ENCODE measurements around the gene SP1. TPM values are rescaled to one million over a fixed set of nuclear protein-coding genes. Genes with fewer than 3 reads are reported as not detected.
A peak's percentile ranks its signal among the peaks of the same experiment; 100 is the strongest.
"Not testable (repeated sequence)": the region's sequence is repeated elsewhere in the genome, so short reads cannot be mapped to it uniquely, and the experiment has no call there.

Gene SP1
- total and polyA plus RNA-seq, 8 donors, result 8.4 to 48.4 (median 30.6) TPM

DNA sequence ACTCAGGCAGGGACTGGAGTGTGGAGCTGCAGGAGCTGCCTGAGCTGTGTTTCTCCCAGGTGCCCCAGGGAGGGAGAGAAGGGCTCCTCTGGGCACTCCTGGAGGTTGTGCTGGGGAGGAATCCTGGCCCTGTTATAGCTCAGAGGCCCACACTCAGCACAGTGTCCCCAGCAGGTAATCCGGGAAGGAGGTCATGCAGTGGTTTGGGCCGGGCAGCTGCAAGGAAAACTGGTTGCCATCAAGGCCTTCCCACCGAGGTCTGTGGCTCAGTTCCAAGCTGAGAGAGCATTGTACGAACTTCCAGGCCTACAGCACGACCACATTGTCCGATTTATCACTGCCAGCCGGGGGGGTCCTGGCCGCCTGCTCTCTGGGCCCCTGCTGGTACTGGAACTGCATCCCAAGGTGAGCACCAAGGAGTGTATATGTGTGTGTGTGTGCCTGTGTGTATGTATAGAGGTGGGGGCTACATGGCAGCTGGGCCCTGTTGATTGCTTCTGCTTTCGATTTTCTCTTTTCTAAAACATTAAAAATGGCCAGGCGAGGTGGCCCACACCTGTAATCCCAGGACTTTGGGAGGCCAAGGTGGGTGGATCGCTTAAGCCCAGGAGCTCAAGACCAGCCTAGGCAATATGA is 45.7 kb downstream of the SP1 start:
- peak overlapping the region in 3 of 4 donors; percentile 52 to 69 (median 60) for H3K27ac ChIP-seq
- H3K36me3 ChIP-seq, result no peaks in the 10 kb centered on the region
- no peak for FAIRE-seq
- ATAC-seq, result peak; percentile 22 to 51 (median 34)
- TF ChIP-seq, protein P1, sequence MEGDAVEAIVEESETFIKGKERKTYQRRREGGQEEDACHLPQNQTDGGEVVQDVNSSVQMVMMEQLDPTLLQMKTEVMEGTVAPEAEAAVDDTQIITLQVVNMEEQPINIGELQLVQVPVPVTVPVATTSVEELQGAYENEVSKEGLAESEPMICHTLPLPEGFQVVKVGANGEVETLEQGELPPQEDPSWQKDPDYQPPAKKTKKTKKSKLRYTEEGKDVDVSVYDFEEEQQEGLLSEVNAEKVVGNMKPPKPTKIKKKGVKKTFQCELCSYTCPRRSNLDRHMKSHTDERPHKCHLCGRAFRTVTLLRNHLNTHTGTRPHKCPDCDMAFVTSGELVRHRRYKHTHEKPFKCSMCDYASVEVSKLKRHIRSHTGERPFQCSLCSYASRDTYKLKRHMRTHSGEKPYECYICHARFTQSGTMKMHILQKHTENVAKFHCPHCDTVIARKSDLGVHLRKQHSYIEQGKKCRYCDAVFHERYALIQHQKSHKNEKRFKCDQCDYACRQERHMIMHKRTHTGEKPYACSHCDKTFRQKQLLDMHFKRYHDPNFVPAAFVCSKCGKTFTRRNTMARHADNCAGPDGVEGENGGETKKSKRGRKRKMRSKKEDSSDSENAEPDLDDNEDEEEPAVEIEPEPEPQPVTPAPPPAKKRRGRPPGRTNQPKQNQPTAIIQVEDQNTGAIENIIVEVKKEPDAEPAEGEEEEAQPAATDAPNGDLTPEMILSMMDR (IDR thresholded peaks at IDR 0.05), result no peak
- H3K4me1 ChIP-seq, result peaks cover 7 to 22% (median 9%) of the 10 kb centered on the region in 3 donors
- peak; percentile 38 to 59 (median 42) for DNase-seq
- intact Hi-C loops (cut with DNase I), result no loop called here
- no peaks in the 10 kb centered on the region for H3K27me3 ChIP-seq
- 31 to 39% methylated on average over 11 of the region's 11 CpGs for WGBS, 2 donors
- peak overlapping the region in 2 of 4 donors; percentile 10 to 13 for H3K4me3 ChIP-seq
- H3K9me3 ChIP-seq, result no peaks in the 10 kb centered on the region

DNA sequence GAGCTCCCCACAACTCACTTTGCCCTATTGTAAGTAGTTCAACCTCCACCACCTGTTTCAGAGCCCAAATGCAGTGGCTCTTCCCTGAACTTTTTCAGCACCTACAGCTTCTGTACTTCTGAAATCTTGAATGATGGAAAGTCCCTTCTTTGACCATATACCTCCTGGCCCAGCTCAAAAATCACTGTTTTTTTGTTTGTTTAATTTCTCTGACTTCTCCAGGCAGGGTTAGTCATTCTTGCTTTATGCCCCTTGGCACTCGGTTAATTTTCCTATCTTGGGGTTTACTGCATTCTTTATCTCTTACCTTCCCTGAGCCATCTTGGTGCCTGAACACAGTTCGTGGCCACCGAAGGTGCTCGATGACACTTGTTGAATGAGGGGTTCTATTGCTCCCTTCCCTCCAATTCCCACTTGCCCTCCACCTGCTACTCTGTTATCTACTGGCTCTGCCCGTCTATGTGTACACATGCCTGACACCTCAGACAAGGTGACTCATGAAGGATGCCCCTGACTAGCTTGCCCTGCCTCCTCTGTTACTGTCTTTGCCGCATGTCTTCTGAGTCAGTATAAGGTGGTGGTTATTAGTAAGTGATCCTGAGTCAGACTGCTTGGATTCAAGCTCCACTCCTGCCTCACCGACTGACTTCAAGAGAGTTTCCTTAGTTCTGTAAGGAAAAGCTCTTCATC is 48.1 kb downstream of the SP1 start:
- Histone ChIP-seq H3K27ac (no peak overlapping the region), H3K4me1 (peaks cover 7 to 20% (median 9%) of the 10 kb centered on the region in 3 donors), H3K4me3 (no peak overlapping the region), H3K27me3 (no peaks in the 10 kb centered on the region), H3K36me3 (no peaks in the 10 kb centered on the region), H3K9me3 (no peaks in the 10 kb centered on the region)
- intact Hi-C loops (cut with DNase I), result no loop called here
- ATAC-seq (peak in 2 of 4 donors; percentile 13 to 47), FAIRE-seq (no peak), DNase-seq (peak in 1 of 6 donors; percentile 33)
- TF ChIP-seq, protein P1 (IDR thresholded peaks at IDR 0.05), result no peak
- WGBS, 2 donors, result 61 to 64% methylated on average over 7 of the region's 7 CpGs

DNA sequence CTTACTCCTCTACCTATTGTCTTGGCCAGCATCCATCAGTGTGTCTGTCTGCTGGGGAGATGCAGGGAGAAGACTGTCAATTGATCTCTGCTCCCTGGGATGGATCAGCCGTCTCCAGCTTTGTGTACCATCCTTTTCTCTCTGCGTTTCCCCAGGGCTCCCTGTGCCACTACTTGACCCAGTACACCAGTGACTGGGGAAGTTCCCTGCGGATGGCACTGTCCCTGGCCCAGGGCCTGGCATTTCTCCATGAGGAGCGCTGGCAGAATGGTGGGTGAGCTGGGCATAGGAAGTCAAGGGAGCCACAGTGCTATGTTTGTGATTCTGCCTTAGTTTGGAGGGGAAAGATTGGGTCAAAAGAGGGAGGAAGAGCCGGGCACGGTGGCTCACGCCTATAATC is 48.8 kb downstream of the SP1 start:
- intact Hi-C loops (cut with DNase I), result no loop called here
- Histone ChIP-seq H3K9me3 (no peaks in the 10 kb centered on the region), H3K36me3 (no peaks in the 10 kb centered on the region), H3K4me1 (peaks cover 7 to 20% (median 9%) of the 10 kb centered on the region in 3 donors), H3K27me3 (no peaks in the 10 kb centered on the region), H3K4me3 (no peak overlapping the region), H3K27ac (no peak overlapping the region)
- no peak for ATAC-seq
- FAIRE-seq, result no peak
- DNase-seq, result no peak
- TF ChIP-seq, protein P1 (IDR thresholded peaks at IDR 0.05), result no peak
- 89 to 92% methylated on average over 7 of the region's 7 CpGs for whole genome bisulfite sequencing, 2 donors

DNA sequence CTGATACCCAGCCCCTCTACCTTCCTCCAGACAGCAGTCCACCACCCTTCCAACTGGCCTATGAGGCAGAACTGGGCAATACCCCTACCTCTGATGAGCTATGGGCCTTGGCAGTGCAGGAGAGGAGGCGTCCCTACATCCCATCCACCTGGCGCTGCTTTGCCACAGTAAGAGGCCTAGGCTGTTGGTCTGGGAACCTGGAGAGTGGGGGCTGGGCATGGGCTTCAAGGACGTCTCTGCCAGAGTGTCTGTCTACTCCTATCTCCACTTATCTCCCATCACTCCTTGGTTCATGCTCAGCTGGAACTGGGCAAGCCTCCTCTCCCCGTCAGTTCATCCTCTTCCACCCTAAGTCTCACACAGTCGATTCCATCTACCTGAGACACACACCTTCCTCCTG is 50.1 kb downstream of the SP1 start:
- intact Hi-C loops (cut with DNase I), result no loop called here
- ATAC-seq, result no peak
- Histone ChIP-seq H3K36me3 (no peaks in the 10 kb centered on the region), H3K4me1 (peaks cover 0 to 10% (median 0%) of the 10 kb centered on the region in 3 donors), H3K9me3 (no peaks in the 10 kb centered on the region), H3K27ac (no peak overlapping the region), H3K4me3 (no peak overlapping the region), H3K27me3 (no peaks in the 10 kb centered on the region)
- no peak for FAIRE-seq
- 75 to 85% methylated on average over 5 of the region's 5 CpGs for WGBS, 2 donors
- DNase-seq, result no peak
- TF ChIP-seq, protein P1 (IDR thresholded peaks at IDR 0.05), result no peak

DNA sequence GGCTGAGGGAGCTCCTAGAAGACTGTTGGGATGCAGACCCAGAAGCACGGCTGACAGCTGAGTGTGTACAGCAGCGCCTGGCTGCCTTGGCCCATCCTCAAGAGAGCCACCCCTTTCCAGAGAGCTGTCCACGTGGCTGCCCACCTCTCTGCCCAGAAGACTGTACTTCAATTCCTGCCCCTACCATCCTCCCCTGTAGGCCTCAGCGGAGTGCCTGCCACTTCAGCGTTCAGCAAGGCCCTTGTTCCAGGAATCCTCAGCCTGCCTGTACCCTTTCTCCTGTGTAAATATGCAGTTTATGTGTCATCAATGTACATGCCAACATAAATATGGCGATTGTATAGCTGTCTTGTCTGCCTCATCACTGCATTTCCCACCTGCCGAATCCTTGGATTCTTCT is 51.2 kb downstream of the SP1 start:
- WGBS, 2 donors, result 75 to 76% methylated on average over 7 of the region's 7 CpGs
- Histone ChIP-seq H3K4me3 (no peak overlapping the region), H3K4me1 (peaks cover 0 to 3% (median 0%) of the 10 kb centered on the region in 3 donors), H3K27me3 (no peaks in the 10 kb centered on the region), H3K36me3 (no peaks in the 10 kb centered on the region), H3K27ac (no peak overlapping the region), H3K9me3 (no peaks in the 10 kb centered on the region)
- peak in 1 of 6 donors; percentile 26 for DNase-seq
- intact Hi-C loops (cut with DNase I), result no loop called here
- no peak for ATAC-seq
- TF ChIP-seq, protein P1 (IDR thresholded peaks at IDR 0.05), result no peak
- no peak for FAIRE-seq

DNA sequence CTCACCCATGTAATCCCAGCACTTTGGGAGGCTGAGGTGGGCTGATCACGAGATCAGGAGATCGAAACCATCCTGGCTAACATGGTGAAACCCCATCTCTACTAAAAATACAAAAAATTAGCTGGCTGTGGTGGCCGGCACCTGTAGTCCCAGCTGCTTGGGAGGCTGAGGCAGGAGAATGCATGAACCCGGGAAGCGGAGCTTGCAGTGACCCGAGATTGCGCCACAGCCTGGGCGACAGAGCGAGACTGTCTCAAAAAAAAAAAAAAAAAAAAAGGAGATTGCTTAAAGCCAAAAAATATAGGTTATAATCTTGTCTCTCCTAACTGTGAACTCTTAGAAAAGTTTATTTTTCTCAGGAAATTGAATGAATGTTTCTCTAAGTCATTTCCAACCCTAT is 55.4 kb downstream of the SP1 start:
- H3K4me1 ChIP-seq; intact Hi-C loops (cut with DNase I); H3K27ac ChIP-seq; ATAC-seq; H3K9me3 ChIP-seq; FAIRE-seq; H3K4me3 ChIP-seq; H3K27me3 ChIP-seq; H3K36me3 ChIP-seq: not testable (repeated sequence)
- DNase-seq, result peak in 1 of 6 donors; percentile 6
- WGBS, 2 donors, result 95 to 96% methylated on average over 9 of the region's 9 CpGs

DNA sequence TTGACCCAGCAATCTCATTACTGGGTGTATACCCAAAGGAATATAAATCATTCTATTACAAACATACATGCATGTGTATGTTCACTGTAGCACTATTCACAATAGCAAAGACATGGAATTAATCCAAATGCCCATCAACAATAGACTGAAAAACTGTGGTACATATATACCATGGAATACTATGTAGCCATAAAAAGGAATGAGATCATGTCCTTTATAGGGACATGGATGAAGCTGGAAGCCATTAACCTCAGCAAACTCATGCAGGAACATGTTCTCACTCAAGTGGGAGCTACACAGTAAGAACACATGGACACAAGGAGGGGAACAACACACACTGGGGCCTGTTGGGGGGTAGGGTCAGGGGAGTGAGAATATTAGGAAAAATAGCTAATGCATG is 59.6 kb downstream of the SP1 start:
- ATAC-seq; FAIRE-seq; H3K27ac ChIP-seq; H3K4me3 ChIP-seq; H3K27me3 ChIP-seq; H3K9me3 ChIP-seq; H3K36me3 ChIP-seq; intact Hi-C loops (cut with DNase I): not testable (repeated sequence)
- peaks cover 6 to 16% (median 6%) of the 10 kb centered on the region in 3 donors for H3K4me1 ChIP-seq
- peak in 1 of 6 donors; percentile 3 for DNase-seq

Measured in pancreas (tissue), 10 donors.